Mesenchymal stem cell (in vitro differentiated cells and primary cell): ENCODE measurements around the gene CDK14.
A peak's percentile ranks its signal among the peaks of the same experiment; 100 is the strongest.

ENCODE experiments used
- DNase-seq: peaks from one replicate; pipeline ENCODE4 v3.0.0-alpha.2; 2013
- H2AFZ ChIP-seq: one replicate; pipeline ENCODE4 v1.6.1; 2013; ENCODE audit warnings: low read depth, mild to moderate bottlenecking, control low read depth, inconsistent platforms, low read length, moderate library complexity
- H2AK5ac ChIP-seq: 2 replicates; pipeline ENCODE4 v1.6.1; 2013; ENCODE audit warnings: low read length, moderate library complexity, mild to moderate bottlenecking, inconsistent platforms; ENCODE audit not compliant: severe bottlenecking
- H2BK120ac ChIP-seq: one replicate; pipeline ENCODE4 v1.6.1; 2013; ENCODE audit warnings: low read depth, mild to moderate bottlenecking, inconsistent platforms, low read length, moderate library complexity
- H2BK12ac ChIP-seq, 2 experiments: one replicate each; pipeline ENCODE4 v1.6.1; 2013; ENCODE audit warnings: inconsistent platforms in 2 of 2, low read length in 2 of 2, mild to moderate bottlenecking in 2 of 2, moderate library complexity in 2 of 2, control low read depth in 1 of 2
- H2BK15ac ChIP-seq: one replicate; pipeline ENCODE4 v1.6.1; 2013; ENCODE audit warnings: mild to moderate bottlenecking, low read depth, inconsistent platforms; ENCODE audit not compliant: poor library complexity, severe bottlenecking
- H2BK5ac ChIP-seq: 2 replicates; pipeline ENCODE4 v1.6.1; 2013; ENCODE audit warnings: low read depth, mild to moderate bottlenecking, low read length, control low read depth, inconsistent platforms; ENCODE audit not compliant: poor library complexity, severe bottlenecking
- H3K14ac ChIP-seq, 2 experiments: one replicate each; pipeline ENCODE4 v1.6.1; 2013; ENCODE audit warnings: inconsistent platforms in 2 of 2, low read length in 2 of 2, control low read depth in 1 of 2, mild to moderate bottlenecking in 1 of 2, moderate library complexity in 1 of 2
- H3K18ac ChIP-seq, 2 experiments: one replicate each; pipeline ENCODE4 v1.6.1; 2013; ENCODE audit warnings: inconsistent platforms in 2 of 2, low read length in 2 of 2, control low read depth in 1 of 2, low read depth in 1 of 2, mild to moderate bottlenecking in 1 of 2
- H3K23ac ChIP-seq, 2 experiments: one replicate each; pipeline ENCODE4 v1.6.1; 2013; ENCODE audit warnings: inconsistent platforms in 2 of 2, low read length in 2 of 2, mild to moderate bottlenecking in 2 of 2, moderate library complexity in 2 of 2, control low read depth in 1 of 2
- H3K27ac ChIP-seq: 2 replicates; pipeline ENCODE4 v1.5.1; 2013; ENCODE audit warnings: mild to moderate bottlenecking, moderate library complexity, low read length, control low read depth, inconsistent platforms; ENCODE audit not compliant: poor library complexity, severe bottlenecking
- H3K27me3 ChIP-seq, 2 experiments: 2 replicates each; pipeline versions ENCODE4 v1.6.1 to v1.7.0; 2013; ENCODE audit warnings: low read length in 2 of 2, mild to moderate bottlenecking in 2 of 2, moderate library complexity in 2 of 2, control low read depth in 1 of 2, inconsistent platforms in 1 of 2; ENCODE audit not compliant: control insufficient read depth in 1 of 2, insufficient read depth in 1 of 2
- H3K36me3 ChIP-seq, 2 experiments: 2 replicates each; pipeline versions ENCODE4 v1.6.1 to v1.7.0; 2013; ENCODE audit warnings: low read length in 2 of 2, control low read depth in 1 of 2, inconsistent platforms in 1 of 2, low read depth in 1 of 2, mild to moderate bottlenecking in 1 of 2; ENCODE audit not compliant: insufficient read depth in 2 of 2, control insufficient read depth in 1 of 2
- H3K4ac ChIP-seq, 2 experiments: one replicate each; pipeline ENCODE4 v1.6.1; 2013; ENCODE audit warnings: inconsistent platforms in 2 of 2, low read length in 2 of 2, mild to moderate bottlenecking in 2 of 2, moderate library complexity in 2 of 2, control low read depth in 1 of 2, low read depth in 1 of 2
- H3K4me1 ChIP-seq: 2 replicates; pipeline ENCODE4 v1.6.1; 2013; ENCODE audit warnings: low read depth, low read length, control low read depth; ENCODE audit not compliant: control insufficient read depth, insufficient read depth
- H3K4me2 ChIP-seq: 2 replicates; pipeline ENCODE4 v1.6.1; 2013; ENCODE audit warnings: low read length, mild to moderate bottlenecking, inconsistent platforms; ENCODE audit not compliant: poor library complexity, severe bottlenecking
- H3K4me3 ChIP-seq, 2 experiments: 2 replicates each; pipeline versions ENCODE4 v1.5.1 to v1.7.0; 2013; ENCODE audit warnings: low read length in 2 of 2, mild to moderate bottlenecking in 2 of 2, control low read depth in 1 of 2, low read depth in 1 of 2; ENCODE audit not compliant: insufficient read depth in 1 of 2
- H3K79me1 ChIP-seq: replicated peaks from 2 replicates; pipeline ENCODE4 v1.6.1; 2013; ENCODE audit warnings: mild to moderate bottlenecking, control low read depth, low read length, inconsistent platforms; ENCODE audit not compliant: poor library complexity, severe bottlenecking
- H3K9ac ChIP-seq: 2 replicates; pipeline ENCODE4 v1.7.0; 2013; ENCODE audit warnings: mild to moderate bottlenecking, low read length, moderate library complexity
- H3K9me3 ChIP-seq: 2 replicates; pipeline ENCODE4 v1.7.0; 2013; ENCODE audit warnings: mild to moderate bottlenecking, low read length; ENCODE audit not compliant: control insufficient read depth
- H4K8ac ChIP-seq: one replicate; pipeline ENCODE4 v1.6.1; 2013; ENCODE audit warnings: inconsistent platforms, mild to moderate bottlenecking, low read length, moderate library complexity
- H4K91ac ChIP-seq: one replicate; pipeline ENCODE4 v1.6.1; 2013; ENCODE audit warnings: mild to moderate bottlenecking, low read length, inconsistent platforms
- WGBS: methylation state at CpG from one replicate; pipeline ENCODE4 v1.1.7; 2013; ENCODE audit warnings: mixed read lengths; 5-methylcytosine and 5-hydroxymethylcytosine counted together

CDK14 gene

GRCh38 chr7:90580051-90580450 is 16.1 kb upstream of the CDK14 start:
- Histone ChIP-seq H2AFZ (no peak overlapping the region), H3K4me3 (no peak overlapping the region), H2BK120ac (no peak overlapping the region), H3K4ac (no peak overlapping the region), H3K9ac (no peak overlapping the region), H3K4me2 (no peak overlapping the region), H3K27ac (no peak overlapping the region), H2AK5ac (no peak overlapping the region), H3K14ac (no peak overlapping the region), H4K8ac (no peak overlapping the region), H2BK15ac (no peak overlapping the region), H3K23ac (no peak overlapping the region), H3K9me3 (no peaks in the 10 kb centered on the region), H3K79me1 (no peaks in the 10 kb centered on the region), H3K4me1 (peaks cover 3% of the 10 kb centered on the region), H3K27me3 (no peaks in the 10 kb centered on the region), H3K36me3 (no peaks in the 10 kb centered on the region), H2BK12ac (peak overlapping the region in 1 of 2 experiments; percentile 66), H3K18ac (no peak overlapping the region), H2BK5ac (no peak overlapping the region), H4K91ac (peak overlapping the region; percentile 61)
- no peak for DNase-seq
- WGBS = 94% methylated on average over 3 of the region's 3 CpGs

GRCh38 chr7:90582164-90582563 is 14.0 kb upstream of the CDK14 start:
- Histone ChIP-seq H3K4me2 (no peak overlapping the region), H4K91ac (no peak overlapping the region), H3K79me1 (no peaks in the 10 kb centered on the region), H2BK5ac (no peak overlapping the region), H2BK120ac (no peak overlapping the region), H3K4ac (no peak overlapping the region), H2BK12ac (no peak overlapping the region), H3K27me3 (no peaks in the 10 kb centered on the region), H2AFZ (no peak overlapping the region), H3K4me3 (no peak overlapping the region), H3K9ac (no peak overlapping the region), H3K18ac (no peak overlapping the region), H3K9me3 (no peaks in the 10 kb centered on the region), H3K27ac (no peak overlapping the region), H3K23ac (no peak overlapping the region), H3K36me3 (no peaks in the 10 kb centered on the region), H2AK5ac (no peak overlapping the region), H2BK15ac (no peak overlapping the region), H3K4me1 (peaks cover 3% of the 10 kb centered on the region), H4K8ac (no peak overlapping the region), H3K14ac (no peak overlapping the region)
- 90% methylated on average over 2 of the region's 2 CpGs for WGBS
- DNase-seq = no peak

GRCh38 chr7:90584378-90584777 is 11.7 kb upstream of the CDK14 start:
- Histone ChIP-seq H3K79me1 (no peaks in the 10 kb centered on the region), H2AFZ (no peak overlapping the region), H3K9ac (no peak overlapping the region), H3K23ac (no peak overlapping the region), H3K4ac (no peak overlapping the region), H3K9me3 (no peaks in the 10 kb centered on the region), H2BK5ac (no peak overlapping the region), H2BK120ac (no peak overlapping the region), H3K18ac (no peak overlapping the region), H3K36me3 (no peaks in the 10 kb centered on the region), H2BK15ac (no peak overlapping the region), H4K8ac (no peak overlapping the region), H4K91ac (no peak overlapping the region), H3K4me2 (no peak overlapping the region), H3K4me1 (peaks cover 3% of the 10 kb centered on the region), H2AK5ac (no peak overlapping the region), H3K14ac (no peak overlapping the region), H3K27me3 (no peaks in the 10 kb centered on the region), H2BK12ac (no peak overlapping the region), H3K27ac (no peak overlapping the region), H3K4me3 (no peak overlapping the region)
- WGBS = no CpG with 5 or more reads among the region's 1 CpG
- no peak for DNase-seq

- Histone ChIP-seq H3K23ac (no peak overlapping the region), H2AFZ (no peak overlapping the region), H3K27ac (no peak overlapping the region), H3K9me3 (no peaks in the 10 kb centered on the region), H3K18ac (no peak overlapping the region), H3K27me3 (no peaks in the 10 kb centered on the region), H2BK120ac (no peak overlapping the region), H4K8ac (no peak overlapping the region), H2BK5ac (no peak overlapping the region), H2BK12ac (no peak overlapping the region), H3K4me1 (no peaks in the 10 kb centered on the region), H4K91ac (no peak overlapping the region), H3K36me3 (no peaks in the 10 kb centered on the region), H2BK15ac (no peak overlapping the region), H2AK5ac (no peak overlapping the region), H3K4me3 (no peak overlapping the region), H3K4ac (no peak overlapping the region), H3K79me1 (no peaks in the 10 kb centered on the region), H3K4me2 (no peak overlapping the region), H3K9ac (no peak overlapping the region), H3K14ac (no peak overlapping the region)
- no peak for DNase-seq
- WGBS = 100% methylated on average over 1 of the region's 1 CpG
Observed at GRCh38 chr7:90586091-90586490, 10.0 kb upstream of the CDK14 start.
